ENCODE measurements around the gene FBXO8.
"Not testable (repeated sequence)": the region's sequence is repeated elsewhere in the genome, so short reads cannot be mapped to it uniquely, and the experiment has no call there.

FBXO8 gene

GRCh38 chr4:174261432-174261831 is 22.0 kb downstream of the FBXO8 start:
- not testable (repeated sequence) for H3K9me3 ChIP-seq (ENCODE audit: insufficient read depth, low read depth, low read length); H3K4me3 ChIP-seq (ENCODE audit: low read length); H3K4me1 ChIP-seq (ENCODE audit: insufficient read depth, low read length); H3K9ac ChIP-seq (ENCODE audit: low read depth, low read length); H3K27me3 ChIP-seq (ENCODE audit: insufficient read depth, low read length); H3K36me3 ChIP-seq (ENCODE audit: insufficient read depth, low read depth, low read length); H3K27ac ChIP-seq (ENCODE audit: low read length)

GRCh38 chr4:174260099-174260498 is 23.4 kb downstream of the FBXO8 start:
- H3K4me3 ChIP-seq (ENCODE audit: low read length): no peak overlapping the region
- H3K9me3 ChIP-seq (ENCODE audit: insufficient read depth, low read depth, low read length): no peaks in the 10 kb centered on the region
- no peak overlapping the region for H3K9ac ChIP-seq (ENCODE audit: low read depth, low read length)
- no peaks in the 10 kb centered on the region for H3K4me1 ChIP-seq (ENCODE audit: insufficient read depth, low read length)
- no peaks in the 10 kb centered on the region for H3K27me3 ChIP-seq (ENCODE audit: insufficient read depth, low read length)
- H3K36me3 ChIP-seq (ENCODE audit: insufficient read depth, low read depth, low read length): no peaks in the 10 kb centered on the region
- no peak overlapping the region for H3K27ac ChIP-seq (ENCODE audit: low read length)

DNA sequence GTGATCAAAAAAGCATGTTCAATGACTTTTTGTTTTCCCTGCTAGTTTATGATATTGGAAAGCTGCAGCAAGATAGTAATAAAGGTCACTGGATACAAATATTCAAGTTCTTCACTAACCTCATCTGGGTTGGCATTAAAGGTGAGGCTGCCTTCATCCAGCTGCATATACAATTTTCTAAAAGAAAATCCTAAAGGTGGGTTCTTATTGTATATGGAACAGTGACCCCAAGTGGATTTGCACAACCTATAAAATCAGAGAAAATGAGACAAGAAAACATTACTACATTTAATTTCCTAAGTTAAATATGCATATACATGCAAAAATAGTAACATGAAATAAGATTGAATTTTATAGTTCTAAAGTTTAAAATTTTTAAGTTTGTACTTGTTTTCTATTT is 23.9 kb downstream of the FBXO8 start:
- Histone ChIP-seq H3K36me3 (ENCODE audit: insufficient read depth, low read depth, low read length) (no peaks in the 10 kb centered on the region), H3K9ac (ENCODE audit: low read depth, low read length) (no peak overlapping the region), H3K4me1 (ENCODE audit: insufficient read depth, low read length) (no peaks in the 10 kb centered on the region), H3K27ac (ENCODE audit: low read length) (no peak overlapping the region), H3K9me3 (ENCODE audit: insufficient read depth, low read depth, low read length) (no peaks in the 10 kb centered on the region), H3K4me3 (ENCODE audit: low read length) (no peak overlapping the region), H3K27me3 (ENCODE audit: insufficient read depth, low read length) (no peaks in the 10 kb centered on the region)

DNA sequence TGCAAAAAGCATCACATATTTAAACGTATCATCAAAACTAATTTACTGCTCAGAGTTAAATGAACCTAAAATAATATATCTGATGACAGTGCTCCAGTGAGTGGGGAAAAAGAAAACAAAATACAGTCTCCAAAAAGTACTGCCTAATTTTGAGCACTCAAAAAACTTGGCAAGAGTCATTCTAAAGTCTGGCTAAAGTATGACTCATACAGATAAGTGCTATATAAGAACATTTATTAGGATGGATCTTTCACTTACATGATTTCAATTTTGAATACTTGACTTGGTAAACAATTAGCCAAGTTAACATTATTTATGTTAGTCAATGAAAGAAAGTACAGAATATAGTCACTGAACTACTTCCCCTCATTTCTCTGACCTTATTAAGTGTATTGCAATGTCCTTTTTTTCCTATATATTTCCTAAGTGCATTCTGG is 27.2 kb downstream of the FBXO8 start:
- Histone ChIP-seq H3K9ac (ENCODE audit: low read depth, low read length) (no peak overlapping the region), H3K4me1 (ENCODE audit: insufficient read depth, low read length) (no peaks in the 10 kb centered on the region), H3K36me3 (ENCODE audit: insufficient read depth, low read depth, low read length) (no peaks in the 10 kb centered on the region), H3K27ac (ENCODE audit: low read length) (no peak overlapping the region), H3K27me3 (ENCODE audit: insufficient read depth, low read length) (no peaks in the 10 kb centered on the region), H3K9me3 (ENCODE audit: insufficient read depth, low read depth, low read length) (no peaks in the 10 kb centered on the region), H3K4me3 (ENCODE audit: low read length) (no peak overlapping the region)

GRCh38 chr4:174255786-174256185 is 27.7 kb downstream of the FBXO8 start:
- H3K36me3 ChIP-seq (ENCODE audit: insufficient read depth, low read depth, low read length): no peaks in the 10 kb centered on the region
- no peaks in the 10 kb centered on the region for H3K9me3 ChIP-seq (ENCODE audit: insufficient read depth, low read depth, low read length)
- H3K27me3 ChIP-seq (ENCODE audit: insufficient read depth, low read length): no peaks in the 10 kb centered on the region
- H3K27ac ChIP-seq (ENCODE audit: low read length): no peak overlapping the region
- H3K4me1 ChIP-seq (ENCODE audit: insufficient read depth, low read length): no peaks in the 10 kb centered on the region
- no peak overlapping the region for H3K4me3 ChIP-seq (ENCODE audit: low read length)
- H3K9ac ChIP-seq (ENCODE audit: low read depth, low read length): no peak overlapping the region

GRCh38 chr4:174255374-174255773 is 28.1 kb downstream of the FBXO8 start:
- Histone ChIP-seq H3K36me3 (ENCODE audit: insufficient read depth, low read depth, low read length) (no peaks in the 10 kb centered on the region), H3K4me1 (ENCODE audit: insufficient read depth, low read length) (no peaks in the 10 kb centered on the region), H3K9ac (ENCODE audit: low read depth, low read length) (no peak overlapping the region), H3K9me3 (ENCODE audit: insufficient read depth, low read depth, low read length) (no peaks in the 10 kb centered on the region), H3K27me3 (ENCODE audit: insufficient read depth, low read length) (no peaks in the 10 kb centered on the region), H3K4me3 (ENCODE audit: low read length) (no peak overlapping the region), H3K27ac (ENCODE audit: low read length) (no peak overlapping the region)

- no peak overlapping the region for H3K4me3 ChIP-seq (ENCODE audit: low read length)
- H3K4me1 ChIP-seq (ENCODE audit: insufficient read depth, low read length): no peaks in the 10 kb centered on the region
- no peaks in the 10 kb centered on the region for H3K9me3 ChIP-seq (ENCODE audit: insufficient read depth, low read depth, low read length)
- H3K9ac ChIP-seq (ENCODE audit: low read depth, low read length): no peak overlapping the region
- no peaks in the 10 kb centered on the region for H3K27me3 ChIP-seq (ENCODE audit: insufficient read depth, low read length)
- no peaks in the 10 kb centered on the region for H3K36me3 ChIP-seq (ENCODE audit: insufficient read depth, low read depth, low read length)
- no peak overlapping the region for H3K27ac ChIP-seq (ENCODE audit: low read length)
Observed at GRCh38 chr4:174254613-174255012, 28.9 kb downstream of the FBXO8 start.

DNA sequence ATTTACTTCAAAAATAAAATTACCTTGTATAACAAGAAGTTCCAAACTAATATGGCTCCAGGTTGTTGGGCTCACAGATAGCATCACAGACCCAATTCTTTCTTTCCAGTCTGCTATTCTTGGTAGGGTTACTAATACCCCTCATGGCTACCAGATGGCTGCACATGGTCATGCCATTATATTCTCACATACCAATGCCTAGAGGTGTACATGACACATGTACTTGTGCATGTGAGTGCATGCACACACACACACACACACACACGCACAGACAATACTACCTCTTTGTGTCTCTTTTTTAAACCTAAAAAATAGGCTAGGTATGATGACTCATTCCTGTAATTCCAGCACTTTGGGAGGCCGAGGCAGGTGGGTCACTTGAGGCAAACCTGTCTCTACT is 31.1 kb downstream of the FBXO8 start:
- Histone ChIP-seq H3K27ac (ENCODE audit: low read length) (no peak overlapping the region), H3K4me1 (ENCODE audit: insufficient read depth, low read length) (no peaks in the 10 kb centered on the region), H3K4me3 (ENCODE audit: low read length) (no peak overlapping the region), H3K27me3 (ENCODE audit: insufficient read depth, low read length) (no peaks in the 10 kb centered on the region), H3K9me3 (ENCODE audit: insufficient read depth, low read depth, low read length) (no peaks in the 10 kb centered on the region), H3K9ac (ENCODE audit: low read depth, low read length) (no peak overlapping the region), H3K36me3 (ENCODE audit: insufficient read depth, low read depth, low read length) (no peaks in the 10 kb centered on the region)

- Histone ChIP-seq H3K27me3 (ENCODE audit: insufficient read depth, low read length) (no peaks in the 10 kb centered on the region), H3K9ac (ENCODE audit: low read depth, low read length) (no peak overlapping the region), H3K9me3 (ENCODE audit: insufficient read depth, low read depth, low read length) (no peaks in the 10 kb centered on the region), H3K27ac (ENCODE audit: low read length) (no peak overlapping the region), H3K4me1 (ENCODE audit: insufficient read depth, low read length) (no peaks in the 10 kb centered on the region), H3K36me3 (ENCODE audit: insufficient read depth, low read depth, low read length) (no peaks in the 10 kb centered on the region), H3K4me3 (ENCODE audit: low read length) (no peak overlapping the region)
Observed at GRCh38 chr4:174248407-174248806, 35.1 kb downstream of the FBXO8 start.

GRCh38 chr4:174245714-174246113 is 37.8 kb downstream of the FBXO8 start:
- Histone ChIP-seq H3K4me3 (ENCODE audit: low read length) (no peak overlapping the region), H3K9ac (ENCODE audit: low read depth, low read length) (no peak overlapping the region), H3K36me3 (ENCODE audit: insufficient read depth, low read depth, low read length) (no peaks in the 10 kb centered on the region), H3K27ac (ENCODE audit: low read length) (no peak overlapping the region), H3K9me3 (ENCODE audit: insufficient read depth, low read depth, low read length) (no peaks in the 10 kb centered on the region), H3K27me3 (ENCODE audit: insufficient read depth, low read length) (no peaks in the 10 kb centered on the region), H3K4me1 (ENCODE audit: insufficient read depth, low read length) (no peaks in the 10 kb centered on the region)

DNA sequence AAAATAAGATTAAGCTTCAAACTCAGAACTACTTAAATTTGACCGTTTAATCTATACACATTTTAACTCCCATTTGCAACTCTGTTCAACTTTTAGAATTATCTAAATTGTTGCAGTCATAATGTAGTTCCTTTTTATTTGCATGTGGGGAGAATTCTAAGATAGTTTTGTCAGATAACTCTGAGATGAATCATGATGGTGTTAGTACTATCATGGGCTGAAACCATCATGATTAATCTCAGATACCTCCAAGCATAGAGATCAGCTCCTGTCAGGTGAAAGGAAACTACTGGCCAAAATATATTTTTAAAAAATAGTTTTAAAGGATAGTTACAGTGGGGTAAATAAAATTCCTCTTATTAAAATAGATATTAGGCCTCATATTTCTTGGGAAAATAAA is 39.0 kb downstream of the FBXO8 start:
- H3K9me3 ChIP-seq (ENCODE audit: insufficient read depth, low read depth, low read length): no peaks in the 10 kb centered on the region
- no peaks in the 10 kb centered on the region for H3K27me3 ChIP-seq (ENCODE audit: insufficient read depth, low read length)
- H3K4me3 ChIP-seq (ENCODE audit: low read length): no peak overlapping the region
- no peak overlapping the region for H3K9ac ChIP-seq (ENCODE audit: low read depth, low read length)
- no peaks in the 10 kb centered on the region for H3K36me3 ChIP-seq (ENCODE audit: insufficient read depth, low read depth, low read length)
- H3K27ac ChIP-seq (ENCODE audit: low read length): no peak overlapping the region
- H3K4me1 ChIP-seq (ENCODE audit: insufficient read depth, low read length): no peaks in the 10 kb centered on the region

- no peaks in the 10 kb centered on the region for H3K4me1 ChIP-seq (ENCODE audit: insufficient read depth, low read length)
- no peak overlapping the region for H3K9ac ChIP-seq (ENCODE audit: low read depth, low read length)
- no peaks in the 10 kb centered on the region for H3K9me3 ChIP-seq (ENCODE audit: insufficient read depth, low read depth, low read length)
- H3K36me3 ChIP-seq (ENCODE audit: insufficient read depth, low read depth, low read length): peaks cover 4% of the 10 kb centered on the region; the same call in 1 of the 2 replicates
- no peaks in the 10 kb centered on the region for H3K27me3 ChIP-seq (ENCODE audit: insufficient read depth, low read length)
- H3K4me3 ChIP-seq (ENCODE audit: low read length): no peak overlapping the region
- H3K27ac ChIP-seq (ENCODE audit: low read length): no peak overlapping the region
Observed at GRCh38 chr4:174241162-174241561, 42.3 kb downstream of the FBXO8 start.

DNA sequence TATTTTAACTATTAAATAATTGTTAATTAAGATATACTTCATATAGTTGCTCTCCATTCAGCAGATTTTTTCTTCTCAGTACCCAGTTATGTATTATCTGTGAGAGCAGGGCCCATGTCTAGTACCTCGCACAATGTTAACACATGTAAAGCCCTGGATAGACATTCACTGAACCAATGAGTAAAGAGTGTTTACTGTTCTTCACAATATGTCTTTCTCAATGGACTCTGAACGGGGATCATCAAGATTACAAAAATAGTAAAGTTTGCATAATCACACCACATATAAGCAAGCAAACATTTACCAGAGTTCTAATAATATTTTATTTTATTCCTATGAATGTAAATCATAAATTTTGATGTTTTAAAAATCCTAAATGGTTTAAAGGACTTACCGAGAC is 47.1 kb downstream of the FBXO8 start:
- Histone ChIP-seq H3K36me3 (ENCODE audit: insufficient read depth, low read depth, low read length) (peaks cover 4% of the 10 kb centered on the region; the same call in 1 of the 2 replicates), H3K4me1 (ENCODE audit: insufficient read depth, low read length) (no peaks in the 10 kb centered on the region), H3K9ac (ENCODE audit: low read depth, low read length) (no peak overlapping the region), H3K27me3 (ENCODE audit: insufficient read depth, low read length) (no peaks in the 10 kb centered on the region), H3K4me3 (ENCODE audit: low read length) (no peak overlapping the region), H3K27ac (ENCODE audit: low read length) (no peak overlapping the region), H3K9me3 (ENCODE audit: insufficient read depth, low read depth, low read length) (no peaks in the 10 kb centered on the region)

Data from iPS-20b (cell line).